GM10266 (cell line): ENCODE results near the gene ADAMTSL3.
A peak's percentile ranks its signal among the peaks of the same experiment; 100 is the strongest.
"Not testable (repeated sequence)": the region's sequence is repeated elsewhere in the genome, so short reads cannot be mapped to it uniquely, and the experiment has no call there.

Source experiments
- DNase-seq: peaks from one replicate; pipeline ENCODE4 v3.0.0; 2012; ENCODE audit errors: extremely low spot score
- TF ChIP-seq, protein P1 (sequence below): IDR thresholded peaks from 2 replicates; pipeline ENCODE4 v1.5.1; 2012; ENCODE audit warnings: mild to moderate bottlenecking, low read depth; ENCODE audit not compliant: control insufficient read depth, insufficient read depth; ENCODE audit errors: missing control alignments

ADAMTSL3 gene

DNA sequence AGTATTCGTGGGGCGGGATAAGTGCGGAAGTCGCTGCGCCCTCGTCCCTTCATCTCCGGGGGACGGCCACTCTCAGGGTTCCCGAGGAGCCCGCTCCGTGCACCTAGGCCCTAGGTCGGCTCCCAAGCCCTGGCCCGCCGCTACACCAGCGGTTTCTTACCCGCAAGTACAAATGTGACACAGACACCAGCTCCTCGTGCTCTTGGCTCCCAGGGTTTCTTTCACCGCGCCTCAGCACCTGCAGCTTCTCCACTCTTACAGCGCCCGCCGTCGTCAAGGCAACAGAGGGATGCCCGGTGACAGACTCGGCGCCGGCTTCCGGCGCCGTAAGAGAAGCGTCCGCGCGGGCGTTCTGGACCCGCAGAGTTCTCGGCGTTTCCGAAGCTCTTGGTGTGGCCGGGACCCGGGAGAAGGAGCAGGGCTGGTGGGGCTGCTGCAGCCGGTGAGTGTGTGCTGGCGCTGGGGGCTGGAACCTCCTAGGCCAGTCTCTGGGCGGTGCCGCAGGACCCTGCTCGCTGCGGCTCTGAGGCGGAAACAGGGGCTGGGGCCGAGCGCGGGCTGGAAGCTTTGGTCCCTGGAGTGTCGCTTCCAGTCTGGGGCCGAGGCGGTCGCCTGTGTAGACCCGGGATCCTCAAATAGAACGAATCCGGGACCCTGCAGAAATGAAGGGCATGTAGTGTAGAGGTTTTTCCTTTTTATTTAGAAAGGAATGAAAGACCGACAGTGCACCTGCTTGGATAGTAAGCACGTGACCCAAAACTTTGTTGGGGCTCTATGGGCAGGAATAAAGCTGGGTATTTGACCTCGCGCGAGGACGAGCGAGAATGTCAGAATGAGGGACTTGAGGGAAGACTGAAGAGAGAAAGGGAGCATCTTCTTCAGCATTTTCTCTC is 426.2 kb downstream of the ADAMTSL3 start:
- TF ChIP-seq, protein P1, sequence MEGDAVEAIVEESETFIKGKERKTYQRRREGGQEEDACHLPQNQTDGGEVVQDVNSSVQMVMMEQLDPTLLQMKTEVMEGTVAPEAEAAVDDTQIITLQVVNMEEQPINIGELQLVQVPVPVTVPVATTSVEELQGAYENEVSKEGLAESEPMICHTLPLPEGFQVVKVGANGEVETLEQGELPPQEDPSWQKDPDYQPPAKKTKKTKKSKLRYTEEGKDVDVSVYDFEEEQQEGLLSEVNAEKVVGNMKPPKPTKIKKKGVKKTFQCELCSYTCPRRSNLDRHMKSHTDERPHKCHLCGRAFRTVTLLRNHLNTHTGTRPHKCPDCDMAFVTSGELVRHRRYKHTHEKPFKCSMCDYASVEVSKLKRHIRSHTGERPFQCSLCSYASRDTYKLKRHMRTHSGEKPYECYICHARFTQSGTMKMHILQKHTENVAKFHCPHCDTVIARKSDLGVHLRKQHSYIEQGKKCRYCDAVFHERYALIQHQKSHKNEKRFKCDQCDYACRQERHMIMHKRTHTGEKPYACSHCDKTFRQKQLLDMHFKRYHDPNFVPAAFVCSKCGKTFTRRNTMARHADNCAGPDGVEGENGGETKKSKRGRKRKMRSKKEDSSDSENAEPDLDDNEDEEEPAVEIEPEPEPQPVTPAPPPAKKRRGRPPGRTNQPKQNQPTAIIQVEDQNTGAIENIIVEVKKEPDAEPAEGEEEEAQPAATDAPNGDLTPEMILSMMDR, result no peak
- DNase-seq, result peak; percentile 26

DNA sequence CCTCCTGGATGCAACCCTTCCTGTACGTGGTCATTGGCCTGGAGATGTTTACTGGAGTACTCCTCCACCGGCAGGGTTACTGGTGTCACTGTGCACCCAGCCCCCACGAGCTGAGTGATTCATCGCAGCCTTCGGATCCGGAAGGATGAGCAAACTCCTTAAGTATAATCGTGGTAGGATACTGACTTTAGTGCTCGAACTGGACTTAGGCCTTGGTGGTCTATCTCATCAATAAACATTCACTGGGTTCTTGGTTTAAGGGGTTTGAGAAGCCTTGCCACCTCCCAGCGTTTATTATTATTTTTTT is 426.8 kb downstream of the ADAMTSL3 start:
- not testable (repeated sequence) for DNase-seq

DNA sequence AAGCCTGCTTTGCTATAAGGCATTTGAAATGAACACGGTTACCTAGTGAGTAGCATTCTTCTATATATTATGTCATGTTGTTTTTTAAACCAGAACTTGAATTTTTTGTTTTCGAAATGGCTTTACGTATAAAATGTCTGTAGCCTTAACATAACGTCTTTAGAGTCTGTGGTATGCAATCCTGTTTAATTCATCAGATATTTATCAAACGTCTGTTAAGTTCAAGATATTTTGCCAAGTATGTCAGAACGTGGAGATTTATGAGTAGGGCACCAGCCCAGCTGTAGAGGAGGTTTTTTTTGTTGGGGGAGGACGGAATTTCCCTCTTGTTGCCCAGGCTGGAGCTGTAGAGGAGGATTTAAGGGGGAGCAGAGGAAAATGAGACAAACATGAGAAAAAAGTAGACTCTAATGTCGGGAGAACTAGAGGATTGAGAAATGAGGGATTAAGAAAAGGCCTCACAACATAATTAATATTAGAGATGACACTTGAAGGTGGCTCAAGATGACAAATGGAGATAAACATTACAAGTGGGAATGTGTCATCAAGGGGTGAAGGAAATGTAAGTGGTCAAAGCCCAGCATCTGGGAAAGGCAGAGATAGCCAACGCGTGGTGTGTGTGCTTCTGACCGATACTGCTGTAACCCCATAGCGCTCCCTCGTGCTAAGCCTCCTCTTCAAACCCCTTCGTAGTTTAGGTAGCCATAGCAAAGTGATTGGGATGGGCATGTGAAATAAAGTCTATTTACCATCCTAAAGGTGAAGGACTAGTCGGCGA is 427.7 kb downstream of the ADAMTSL3 start:
- DNase-seq, result no peak
- TF ChIP-seq, protein P1, result no peak

DNA sequence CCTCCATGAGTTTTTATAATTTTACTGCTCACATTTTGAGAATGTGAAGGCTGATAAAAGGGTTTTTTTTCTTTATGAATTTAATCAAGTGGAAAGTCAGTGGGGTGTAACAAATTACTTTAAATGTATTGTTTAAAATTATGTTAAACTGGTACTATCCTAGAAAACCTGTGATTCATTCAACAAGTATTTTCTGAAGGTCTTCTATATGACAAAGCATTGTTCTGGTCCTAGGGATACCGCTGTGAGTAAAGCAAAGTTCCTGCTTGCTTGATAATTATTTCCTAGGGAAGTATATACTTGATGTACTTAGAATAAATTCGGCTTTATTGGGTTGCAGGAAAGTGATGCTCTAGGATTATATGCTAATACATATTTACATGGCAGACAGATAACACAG is 428.8 kb downstream of the ADAMTSL3 start:
- no peak for DNase-seq

DNA sequence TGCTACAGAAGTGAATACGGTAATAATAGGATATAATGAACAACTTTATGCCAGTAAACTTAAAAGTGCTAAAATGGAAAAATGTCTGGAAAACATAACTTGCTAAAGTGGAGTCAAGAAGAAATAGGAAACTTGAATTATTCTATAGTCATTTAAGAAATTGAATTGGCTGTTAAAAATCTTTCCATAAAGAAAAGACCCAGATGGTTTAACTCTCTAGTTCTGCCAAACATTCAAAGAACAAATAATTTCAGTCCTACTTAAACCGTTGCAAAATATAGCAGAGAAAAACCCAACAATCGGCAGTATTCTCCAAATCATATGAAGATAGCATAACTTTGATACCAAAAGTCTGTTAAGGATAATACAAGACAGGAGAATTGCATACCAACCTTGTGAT is 432.1 kb downstream of the ADAMTSL3 start:
- not testable (repeated sequence) for DNase-seq

More for the DNA sequence above, 428.8 kb downstream of the ADAMTSL3 start:
- TF ChIP-seq, protein P1, result no peak
